Inflammatory macrophage treated with lipopolysaccharide for 1 hour (primary cell): ENCODE measurements around the gene POLR2A.

Experiments used
- DNase-seq, 2 donors: peaks; one replicate each; pipeline ENCODE4 v3.0.0-alpha.2; 2020 to 2022

Gene POLR2A

GRCh38 chr17:7484067-7484918 lies at the start of gene POLR2A:
TSS of gene POLR2A (plus strand) at chr17:7484366.
- DNase-seq = peak; percentile 93 to 99

GRCh38 chr17:7435676-7436555 lies 48.2 kb upstream of the POLR2A start:
- DNase-seq = peak; percentile 50 to 75

DNA sequence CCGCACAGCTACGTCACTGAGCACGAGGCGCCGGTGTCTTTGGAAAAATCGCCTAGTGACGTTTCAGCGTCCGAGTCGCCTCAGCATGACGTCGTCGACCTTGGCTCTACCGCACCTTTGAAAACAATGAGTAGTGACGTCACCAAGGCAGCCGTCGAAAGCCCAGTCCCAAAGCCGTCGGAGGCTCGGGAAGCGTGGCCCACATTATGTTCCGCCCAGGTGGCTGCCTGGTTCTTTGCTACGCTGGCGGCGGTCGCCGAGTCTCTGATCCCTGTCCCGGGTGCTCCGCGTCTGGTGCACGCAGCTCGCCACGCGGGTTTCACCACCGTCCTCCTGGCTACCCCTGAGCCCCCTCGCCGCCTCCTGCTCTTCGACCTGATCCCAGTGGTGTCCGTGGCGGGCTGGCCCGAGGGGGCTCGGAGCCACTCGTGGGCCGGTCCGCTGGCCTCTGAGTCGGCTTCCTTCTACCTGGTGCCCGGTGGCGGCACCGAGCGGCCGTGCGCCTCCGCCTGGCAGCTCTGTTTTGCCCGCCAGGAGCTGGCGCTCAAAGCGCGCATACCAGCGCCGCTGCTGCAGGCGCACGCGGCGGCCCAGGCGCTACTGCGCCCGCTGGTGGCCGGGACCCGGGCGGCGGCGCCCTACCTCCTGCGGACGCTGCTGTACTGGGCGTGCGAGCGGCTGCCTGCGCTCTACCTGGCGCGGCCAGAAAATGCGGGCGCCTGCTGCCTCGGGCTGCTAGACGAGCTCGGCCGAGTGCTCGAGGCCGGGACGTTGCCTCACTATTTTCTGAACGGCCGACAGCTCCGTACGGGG lies 47.4 kb upstream of the POLR2A start:
- peak; percentile 69 to 75 for DNase-seq

GRCh38 chr17:7437369-7437863 lies 46.8 kb upstream of the POLR2A start:
- DNase-seq = no peak

DNA sequence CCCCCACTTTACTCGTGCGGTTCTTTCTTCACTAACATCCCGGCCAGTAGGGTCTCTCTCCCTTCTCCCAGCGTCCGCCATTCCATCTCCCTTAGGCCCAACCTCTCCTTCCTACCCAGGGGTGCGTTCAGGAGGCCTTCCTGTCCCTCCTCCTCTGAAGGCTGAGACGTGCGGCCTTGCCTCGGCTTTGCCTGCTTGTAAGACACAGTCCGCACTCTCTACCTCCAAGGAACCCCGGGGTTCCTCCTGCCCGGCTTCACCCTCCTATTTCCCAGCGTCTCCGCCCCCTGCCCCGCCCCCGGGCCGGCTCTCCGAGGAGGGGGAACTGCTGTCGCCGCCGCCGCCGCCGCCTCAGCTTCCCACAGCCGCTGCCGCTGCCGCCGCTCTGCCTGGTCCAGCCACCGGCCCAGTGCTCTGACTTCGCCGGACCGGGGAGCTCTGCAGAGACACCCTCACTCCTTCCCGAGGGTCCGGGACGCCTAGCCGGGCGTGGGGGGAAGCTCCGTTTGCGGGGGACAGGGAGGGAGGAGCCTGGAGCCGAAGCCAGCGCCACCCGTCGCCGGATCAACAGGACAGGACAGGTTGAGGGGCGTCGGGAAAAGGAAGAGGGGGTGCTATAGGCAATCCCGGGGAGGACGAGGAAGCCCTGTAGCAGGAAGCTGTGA lies 46.1 kb upstream of the POLR2A start:
- DNase-seq = peak in 1 of 2 donors; percentile 57

DNA sequence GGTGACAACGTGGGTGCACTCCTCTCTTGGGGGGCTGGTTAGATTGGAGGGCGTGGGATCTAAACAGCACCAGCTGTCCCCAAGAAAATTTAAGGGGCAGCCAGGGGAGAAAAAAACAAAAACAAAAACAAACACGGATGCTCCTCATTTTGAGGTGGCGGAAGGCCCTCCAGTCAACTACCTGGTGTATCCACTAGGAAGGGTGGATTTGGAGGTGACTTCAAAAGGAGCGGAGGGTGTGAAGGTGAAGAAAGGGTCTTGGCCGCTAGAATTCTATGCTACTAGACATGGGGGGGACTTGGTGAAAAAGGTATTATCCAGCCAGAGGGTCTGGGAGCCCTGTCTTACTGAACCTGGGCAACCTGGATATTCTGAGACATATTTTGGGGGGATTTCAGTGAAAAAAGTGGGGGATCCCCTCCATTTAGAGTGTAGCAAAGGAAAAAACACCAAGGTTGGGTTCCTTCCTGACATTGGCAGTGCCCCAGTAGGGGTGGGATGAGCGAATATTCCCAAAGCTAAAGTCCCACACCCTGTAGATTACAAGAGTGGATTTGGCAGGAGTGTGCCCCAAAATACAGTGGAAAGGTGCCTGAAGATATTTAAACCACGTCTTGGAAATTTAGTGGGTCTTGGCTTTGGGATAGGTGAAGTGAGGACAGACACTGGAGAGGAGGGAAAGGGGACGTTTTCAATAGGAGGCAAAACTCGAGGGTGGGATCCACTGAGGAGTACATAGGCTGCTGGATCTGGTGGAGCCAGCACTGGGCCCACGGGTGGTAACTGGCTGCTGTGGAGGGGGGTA lies 45.3 kb upstream of the POLR2A start:
- DNase-seq = no peak

GRCh38 chr17:7439462-7440112 lies 44.6 kb upstream of the POLR2A start, which contains the start of gene FGF11:
TSS of gene FGF11 (plus strand) at chr17:7439512. CDS start at chr17:7439621, 109 bp downstream.
- no peak for DNase-seq

GRCh38 chr17:7440113-7440833 lies 43.9 kb upstream of the POLR2A start:
- DNase-seq = peak; percentile 20 to 30

DNA sequence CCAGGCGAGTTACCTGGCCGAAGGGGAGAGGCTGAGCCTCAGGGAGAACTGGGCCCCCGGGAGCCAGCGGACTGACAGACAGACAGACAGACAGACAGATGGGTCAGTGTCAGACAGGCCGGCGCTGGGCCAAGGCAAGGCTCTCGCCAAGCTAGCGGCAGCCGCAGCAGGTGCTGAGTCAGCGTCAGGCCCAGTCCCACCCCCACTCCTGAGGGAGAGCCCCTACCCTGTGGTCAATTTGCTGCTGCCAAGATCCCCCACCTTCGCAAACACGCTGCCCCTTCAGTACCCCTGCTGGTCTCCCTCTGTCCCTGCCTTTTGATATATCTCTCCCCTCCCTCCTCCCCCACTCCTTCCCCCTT lies 43.4 kb upstream of the POLR2A start:
- DNase-seq = no peak

- no peak for DNase-seq
Observed at GRCh38 chr17:7441266-7441665, 42.9 kb upstream of the POLR2A start.

- DNase-seq = no peak
Observed at GRCh38 chr17:7442142-7442541, 42.0 kb upstream of the POLR2A start.

GRCh38 chr17:7443499-7444485 lies 40.4 kb upstream of the POLR2A start:
- DNase-seq = no peak

DNA sequence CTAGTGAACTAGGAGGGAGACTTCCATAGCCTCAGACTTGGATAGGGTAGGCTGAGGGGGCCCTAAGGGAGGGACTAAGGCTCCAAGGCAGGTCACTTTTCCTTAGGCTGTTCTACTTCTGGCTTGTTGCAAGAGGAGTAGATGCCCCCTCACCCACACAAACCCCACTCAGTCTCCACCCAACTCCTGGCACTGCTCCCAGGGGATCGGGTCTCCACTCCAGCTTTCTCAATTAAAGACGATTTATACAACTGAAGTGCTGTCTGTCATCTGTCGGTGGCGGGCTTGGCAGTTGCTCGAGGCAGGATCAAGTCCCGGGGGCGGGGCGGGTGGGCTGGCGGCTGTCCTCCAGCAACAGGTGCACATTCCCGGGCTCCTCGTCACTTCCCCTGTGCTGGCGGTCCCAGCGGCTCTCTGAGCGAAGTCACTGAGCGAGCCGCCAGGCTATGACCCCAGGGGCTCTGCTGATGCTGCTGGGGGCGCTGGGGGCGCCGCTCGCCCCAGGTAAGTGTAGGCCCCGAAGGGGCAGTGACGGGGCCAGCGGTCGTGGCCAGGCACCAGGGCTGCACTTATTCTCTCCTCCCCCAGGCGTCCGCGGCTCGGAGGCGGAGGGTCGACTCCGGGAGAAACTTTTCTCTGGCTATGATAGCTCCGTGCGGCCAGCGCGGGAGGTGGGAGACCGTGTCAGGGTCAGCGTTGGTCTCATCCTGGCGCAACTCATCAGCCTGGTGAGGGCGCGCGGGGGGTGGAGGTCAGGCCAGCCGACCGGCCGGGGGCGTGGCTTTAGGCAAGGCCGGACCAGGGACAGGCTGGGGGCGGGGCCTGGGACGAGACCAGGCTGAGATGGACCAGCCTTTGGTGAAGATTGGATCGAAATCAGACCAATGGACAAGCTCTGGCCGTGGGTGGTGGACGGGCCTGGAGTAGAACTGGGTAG lies 39.2 kb upstream of the POLR2A start, which contains the start of gene CHRNB1:
Gene CHRNB1, plus strand, starts transcription at position 380 of the 937 bp plus-strand sequence. Its CDS starts 67 bp downstream, at position 447.
- DNase-seq = peak; percentile 52 to 73

GRCh38 chr17:7445619-7445968 lies 38.6 kb upstream of the POLR2A start:
- no peak for DNase-seq

GRCh38 chr17:7448461-7448860 lies 35.7 kb upstream of the POLR2A start:
- DNase-seq = no peak

- no peak for DNase-seq
Observed at GRCh38 chr17:7459961-7460545, 24.1 kb upstream of the POLR2A start.
